OCI-LY7 (cell line): ENCODE data around the gene DSE. TPM values are rescaled to one million over a fixed set of nuclear protein-coding genes. Genes with fewer than 3 reads are reported as not detected.

ENCODE experiments used
- BruUV-seq: library from RNA; stranded (reverse); fragments of 400-500 nt; replicated peaks from 2 replicates; lab custom pipeline; 2021; lab: Mats Ljungman, UMichigan
- CTCF ChIA-PET: fragments of 300-600 bp; sonication (Branson Sonifier 250); formaldehyde crosslinking; loops from one replicate; lab custom pipeline; 2022; ENCODE audit warnings: antibody characterized with exemption; ENCODE audit not compliant: unreplicated experiment; lab: Charles Lee
- POLR2A ChIA-PET: fragments of 300-600 bp; sonication (Branson Sonifier 250); formaldehyde crosslinking; loops from one replicate; lab custom pipeline; 2022; ENCODE audit warnings: antibody characterized with exemption; lab: Charles Lee
- DNase-seq: peaks from one replicate; pipeline ENCODE4 v3.0.0-alpha.2; 2015; ENCODE audit warnings: low spot score
- H2AFZ ChIP-seq: fragments of 200-600 bp; sonication (generic), shearing (Covaris generic); 2 replicates; pipeline ENCODE4 v1.6.1; 2014; ENCODE audit warnings: mild to moderate bottlenecking, antibody characterized with exemption, low read length, moderate library complexity
- H3K27ac ChIP-seq: fragments of 200-600 bp; sonication (generic); 2 replicates; pipeline ENCODE4 v1.5.1; 2014; ENCODE audit warnings: mixed run types, low read depth, mild to moderate bottlenecking, moderate library complexity, low read length, inconsistent platforms; ENCODE audit not compliant: poor library complexity, severe bottlenecking
- H3K36me3 ChIP-seq: fragments of 200-600 bp; sonication (generic); 2 replicates; pipeline ENCODE4 v1.6.1; 2014; ENCODE audit warnings: mild to moderate bottlenecking, antibody characterized with exemption, low read length, moderate library complexity, mixed read lengths; ENCODE audit not compliant: insufficient read depth
- H3K4me1 ChIP-seq: fragments of 200-600 bp; sonication (generic); 2 replicates; pipeline ENCODE4 v1.5.1; 2014; ENCODE audit warnings: mild to moderate bottlenecking, low read length; ENCODE audit not compliant: insufficient read depth, poor library complexity, severe bottlenecking
- H3K4me2 ChIP-seq: fragments of 200-600 bp; sonication (generic); 2 replicates; pipeline ENCODE4 v1.6.1; 2014; ENCODE audit warnings: mild to moderate bottlenecking, low read length
- H3K4me3 ChIP-seq: fragments of 200-600 bp; sonication (generic); 2 replicates; pipeline ENCODE4 v1.5.1; 2014; ENCODE audit warnings: mild to moderate bottlenecking, low read depth, low read length; ENCODE audit not compliant: poor library complexity, severe bottlenecking
- H3K79me2 ChIP-seq: fragments of 200-600 bp; sonication (generic); 2 replicates; pipeline ENCODE4 v1.6.1; 2016; ENCODE audit warnings: low read depth, mild to moderate bottlenecking, low read length, moderate library complexity, mixed read lengths; ENCODE audit not compliant: insufficient read depth
- H3K9me2 ChIP-seq: fragments of 200-600 bp; sonication (generic); 2 replicates; pipeline ENCODE4 v1.6.1; 2016; ENCODE audit warnings: mild to moderate bottlenecking, low read length, mixed read lengths; ENCODE audit not compliant: insufficient read depth
- H3K9me3 ChIP-seq: fragments of 200-600 bp; sonication (generic); 2 replicates; pipeline ENCODE4 v1.6.1; 2014; ENCODE audit warnings: mild to moderate bottlenecking, mixed run types, low read length, mixed read lengths
- H4K20me1 ChIP-seq: fragments of 200-600 bp; sonication (generic); 2 replicates; pipeline ENCODE4 v1.6.1; 2014; ENCODE audit warnings: mild to moderate bottlenecking, antibody characterized with exemption, low read length, moderate library complexity, mixed read lengths; ENCODE audit not compliant: insufficient read depth
- EZH2phosphoT487 ChIP-seq: fragments of 200-600 bp; sonication (generic); IDR thresholded peaks from 2 replicates; pipeline ENCODE4 v1.6.1; 2018; ENCODE audit warnings: low read depth, borderline replicate concordance, mild to moderate bottlenecking, mixed run types, antibody characterized with exemption, low read length, moderate library complexity, mixed read lengths
- intact Hi-C: fragments of 100-400 bp; cut with micrococcal nuclease; formaldehyde crosslinking; loops from one replicate; pipeline ENCODE4 v1.10.0; 2022; ENCODE audit not compliant: unreplicated experiment
- total RNA-seq, 2 experiments: library from RNA; depleted of rRNA in 1 of 2; stranded (reverse); fragments of >200 nt in 1 of 2; shearing (Covaris generic) in 1 of 2; gene quantifications; 2 replicates each; pipeline ENCODE4 v1.2.3, GENCODE V29; 2014 to 2022
- TF ChIP-seq, protein P1 (sequence below): fragments of 200-600 bp; sonication (generic); conservative IDR thresholded peaks from 2 replicates; pipeline ENCODE4 v1.5.1; 2014; ENCODE audit warnings: mild to moderate bottlenecking, antibody characterized with exemption, low read length, moderate library complexity, mixed read lengths

Gene DSE
- total RNA-seq, 2 experiments from 2014 or later: 3.9 to 7.6 TPM

DNA sequence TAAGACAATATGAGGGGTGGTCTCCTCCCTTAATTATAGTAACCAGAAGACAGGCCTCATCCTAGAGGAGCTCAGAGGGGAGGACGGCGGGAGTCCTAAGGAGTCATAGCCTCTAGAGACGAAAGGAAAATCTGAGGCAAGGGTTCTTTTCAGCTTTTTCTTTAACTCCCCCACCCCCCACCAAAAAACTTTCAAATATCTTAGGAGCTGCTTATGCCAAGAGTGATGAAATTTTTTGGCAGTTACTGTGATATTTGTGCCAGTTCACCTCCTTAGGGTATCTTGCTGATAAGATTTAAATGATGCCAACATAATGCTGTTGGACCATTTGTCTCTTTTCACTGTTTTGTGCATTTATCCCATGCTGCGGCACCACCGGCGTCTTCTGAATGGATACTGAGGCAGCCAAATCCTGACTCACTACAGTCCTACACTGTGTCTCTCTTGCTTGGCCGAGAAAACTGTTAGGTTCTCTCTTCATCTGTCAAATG, 44.5 kb upstream of the DSE start:
- no peak for TF ChIP-seq EZH2phosphoT487
- TF ChIP-seq, protein P1, sequence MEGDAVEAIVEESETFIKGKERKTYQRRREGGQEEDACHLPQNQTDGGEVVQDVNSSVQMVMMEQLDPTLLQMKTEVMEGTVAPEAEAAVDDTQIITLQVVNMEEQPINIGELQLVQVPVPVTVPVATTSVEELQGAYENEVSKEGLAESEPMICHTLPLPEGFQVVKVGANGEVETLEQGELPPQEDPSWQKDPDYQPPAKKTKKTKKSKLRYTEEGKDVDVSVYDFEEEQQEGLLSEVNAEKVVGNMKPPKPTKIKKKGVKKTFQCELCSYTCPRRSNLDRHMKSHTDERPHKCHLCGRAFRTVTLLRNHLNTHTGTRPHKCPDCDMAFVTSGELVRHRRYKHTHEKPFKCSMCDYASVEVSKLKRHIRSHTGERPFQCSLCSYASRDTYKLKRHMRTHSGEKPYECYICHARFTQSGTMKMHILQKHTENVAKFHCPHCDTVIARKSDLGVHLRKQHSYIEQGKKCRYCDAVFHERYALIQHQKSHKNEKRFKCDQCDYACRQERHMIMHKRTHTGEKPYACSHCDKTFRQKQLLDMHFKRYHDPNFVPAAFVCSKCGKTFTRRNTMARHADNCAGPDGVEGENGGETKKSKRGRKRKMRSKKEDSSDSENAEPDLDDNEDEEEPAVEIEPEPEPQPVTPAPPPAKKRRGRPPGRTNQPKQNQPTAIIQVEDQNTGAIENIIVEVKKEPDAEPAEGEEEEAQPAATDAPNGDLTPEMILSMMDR: no peak
- Histone ChIP-seq H3K79me2 (no peaks in the 10 kb centered on the region), H2AFZ (no peak overlapping the region), H4K20me1 (no peaks in the 10 kb centered on the region), H3K27ac (no peak overlapping the region), H3K36me3 (no peaks in the 10 kb centered on the region), H3K9me3 (no peaks in the 10 kb centered on the region), H3K4me2 (no peak overlapping the region), H3K4me3 (no peak overlapping the region), H3K9me2 (no peaks in the 10 kb centered on the region), H3K4me1 (no peaks in the 10 kb centered on the region)
- DNase-seq: no peak
- intact Hi-C loops: no loop called here
- ChIA-PET CTCF (no interaction called here), POLR2A (interaction anchor here (0.6 to 1.3 kb wide), 2 partner anchors 11 to 396 kb away, joined by 3 to 4 read pairs; no protein-coding TSS in a partner anchor)
- BruUV-seq: no TSS peak

DNA sequence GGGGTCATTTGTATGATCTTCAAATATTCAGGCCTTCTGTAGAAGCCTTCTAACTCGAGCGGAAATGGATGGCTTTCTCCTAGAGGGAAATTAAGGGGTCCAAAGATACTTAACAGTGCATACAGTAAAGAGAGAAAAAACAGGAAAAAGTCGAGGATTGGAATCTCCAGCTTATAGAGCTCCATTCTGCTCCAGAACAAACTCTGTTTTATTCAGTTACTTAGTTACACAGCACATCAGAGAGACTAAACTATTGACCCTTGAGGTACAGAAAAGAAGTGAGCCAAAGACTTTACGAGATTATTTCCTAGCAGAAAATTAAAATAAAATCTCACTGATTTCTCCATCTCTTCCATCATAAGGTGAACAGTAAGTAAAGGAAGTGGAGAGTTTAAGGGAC, 43.8 kb upstream of the DSE start:
- TF ChIP-seq, protein P1: no peak
- no peak for TF ChIP-seq EZH2phosphoT487
- Histone ChIP-seq H3K4me1 (no peaks in the 10 kb centered on the region), H3K4me2 (no peak overlapping the region), H3K27ac (no peak overlapping the region), H3K9me2 (no peaks in the 10 kb centered on the region), H3K79me2 (no peaks in the 10 kb centered on the region), H3K36me3 (no peaks in the 10 kb centered on the region), H3K4me3 (no peak overlapping the region), H4K20me1 (no peaks in the 10 kb centered on the region), H2AFZ (no peak overlapping the region), H3K9me3 (no peaks in the 10 kb centered on the region)
- CTCF ChIA-PET: no interaction called here
- BruUV-seq: no TSS peak
- DNase-seq: no peak
- intact Hi-C loops: no loop called here
- POLR2A ChIA-PET: interaction anchor here (0.6 kb wide), 1 partner anchor 41 kb away, joined by 4 read pairs; no protein-coding TSS in a partner anchor

DNA sequence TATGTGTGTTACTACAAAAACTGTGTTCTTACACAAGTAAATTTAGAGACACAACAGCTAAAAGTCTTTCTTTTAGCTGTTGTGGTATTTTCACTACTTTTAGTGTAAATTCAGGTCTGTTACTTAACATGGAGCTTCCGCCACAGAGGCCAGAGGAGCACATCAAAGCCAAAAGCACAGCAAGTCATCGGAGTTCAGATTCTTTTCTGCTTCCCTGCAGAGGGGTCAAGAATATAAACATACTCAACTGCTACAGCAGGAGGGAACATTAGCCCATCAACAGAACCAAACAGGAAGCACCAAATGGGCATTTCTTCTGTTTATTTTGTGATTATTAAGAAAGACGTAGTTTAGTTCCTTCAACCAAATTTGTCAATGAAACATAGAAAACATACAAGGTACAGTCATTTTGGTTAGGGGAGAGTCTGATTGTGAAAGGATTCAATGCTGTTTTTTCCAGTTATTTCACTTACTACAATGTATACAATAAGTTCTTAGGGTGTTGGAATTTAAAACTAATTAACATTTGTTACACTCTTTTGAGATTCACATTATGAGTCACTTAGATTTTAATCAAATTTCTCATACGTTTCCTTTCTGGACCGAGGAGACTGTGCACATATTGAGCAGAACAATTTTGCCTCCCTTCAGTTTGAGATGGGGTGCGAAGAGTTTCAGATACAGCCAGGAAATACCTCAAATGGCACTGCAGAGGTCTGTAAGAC, 42.8 kb upstream of the DSE start:
- H3K79me2 ChIP-seq: no peaks in the 10 kb centered on the region
- H4K20me1 ChIP-seq: no peaks in the 10 kb centered on the region
- ChIA-PET POLR2A (interaction anchor here (0.6 kb wide), 2 partner anchors 40 to 63 kb away, joined by 4 read pairs; no protein-coding TSS in a partner anchor), CTCF (no interaction called here)
- intact Hi-C loops: no loop called here
- H3K4me1 ChIP-seq: no peaks in the 10 kb centered on the region
- no peak overlapping the region for H3K4me2 ChIP-seq
- H3K9me2 ChIP-seq: no peaks in the 10 kb centered on the region
- H3K9me3 ChIP-seq: no peaks in the 10 kb centered on the region
- no peak overlapping the region for H3K4me3 ChIP-seq
- no peak for DNase-seq
- no peak overlapping the region for H2AFZ ChIP-seq
- no peak overlapping the region for H3K27ac ChIP-seq
- no peaks in the 10 kb centered on the region for H3K36me3 ChIP-seq
- BruUV-seq: no TSS peak
- TF ChIP-seq, protein P1: no peak
